ENCODE measurements around the gene AGPAT4. TPM values are rescaled to one million over a fixed set of nuclear protein-coding genes. Genes with fewer than 3 reads are reported as not detected.

The AGPAT4 gene
- total and polyA plus RNA-seq, 2 of the 13 experiments (the other 11 are each of a cell fraction or from before 2014, with no cell fraction given) = 0.07 to 0.13 TPM

GRCh38 chr6:161279677-161280415 is 6.0 kb upstream of the AGPAT4 start:
- TF ChIP-seq GATAD1 (CRISPR knock-in tag; IDR thresholded peaks at IDR 0.05) (no peak), SMARCE1 (IDR thresholded peaks at IDR 0.05; ENCODE audit: borderline replicate concordance) (no peak), RBAK (CRISPR knock-in tag; IDR thresholded peaks at IDR 0.05) (no peak), GRHL1 (CRISPR knock-in tag; conservative IDR thresholded peaks at IDR 0.05) (no peak), HNRNPK (IDR thresholded peaks at IDR 0.05; ENCODE audit: low read depth, low read length, poor library complexity, severe bottlenecking) (no peak), KMT2A (CRISPR knock-in tag; IDR thresholded peaks at IDR 0.05) (no peak), ZNF441 (CRISPR knock-in tag; IDR thresholded peaks at IDR 0.05; ENCODE audit: borderline replicate concordance) (no peak), ZSCAN9 (CRISPR knock-in tag; IDR thresholded peaks at IDR 0.05; ENCODE audit: borderline replicate concordance) (no peak), ZNF569 (CRISPR knock-in tag; IDR thresholded peaks at IDR 0.05; ENCODE audit: borderline replicate concordance) (no peak), TRIM24 (CRISPR knock-in tag; IDR thresholded peaks at IDR 0.05) (no peak), ZNF557 (CRISPR knock-in tag; IDR thresholded peaks at IDR 0.05) (no peak)
- no peak overlapping the region for H3K4me2 ChIP-seq (ENCODE audit: low read depth, low read length)
- H3K27ac ChIP-seq (ENCODE audit: extremely low read length, insufficient read depth, low read length) = no peak overlapping the region
- DNase-seq (ENCODE audit: low spot score) (no peak), FAIRE-seq (no peak), ATAC-seq (no peak)
- no peaks in the 10 kb centered on the region for H3K4me1 ChIP-seq (ENCODE audit: insufficient read depth, low read length)
- H3K27me3 ChIP-seq (ENCODE audit: control insufficient read depth in 1 of 2, insufficient read depth in 2 of 2, low read length in 2 of 2) = peaks cover 0 to 3% of the 10 kb centered on the region in 2 experiments; a peak in 1 of 5 replicates
- ChIA-PET POLR2A (no interaction called here), CTCF (ENCODE audit: low intra/inter-chr PET ratio, low total read pairs) (no interaction called here)
- no TSS peak for BruUV-seq (replicated peaks)
- H3K4me3 ChIP-seq (replicated peaks in 1 of 3; ENCODE audit: insufficient read depth in 1 of 3, low read depth in 2 of 3, low read length in 3 of 3) = no peak overlapping the region
- H3K9me3 ChIP-seq (ENCODE audit: low read length) = peaks cover 5% of the 10 kb centered on the region; the same call in 1 of the 2 replicates
- no peaks in the 10 kb centered on the region for H3K79me2 ChIP-seq (ENCODE audit: insufficient read depth, low read length)
- no peaks in the 10 kb centered on the region for H4K20me1 ChIP-seq (ENCODE audit: insufficient read depth, low read length)
- no peaks in the 10 kb centered on the region for H3K36me3 ChIP-seq (replicated peaks in 1 of 2; ENCODE audit: control insufficient read depth in 1 of 2, insufficient read depth in 2 of 2, low read length in 2 of 2)
- 21% methylated on average over 7 of the region's 7 CpGs for WGBS (ENCODE audit: low lambda C conversion rate)
- in situ Hi-C loops (cut with HindIII; ENCODE audit: extremely low pct_ligation_motif_present, low pct_unique_long_range_greater_than_20kb) = no loop called here
- no peak overlapping the region for H2AFZ ChIP-seq (ENCODE audit: low read length)
- intact Hi-C loops (cut with micrococcal nuclease; ENCODE audit: unreplicated experiment) = no loop called here
- H3K9ac ChIP-seq (ENCODE audit: insufficient read depth, low read depth, low read length) = no peak overlapping the region

All from HepG2 (cell line).